CD4-positive, alpha-beta T cell treated with Interleukin-6 for 4 hours (primary cell): ENCODE measurements around the gene MED17.
A peak's percentile ranks its signal among the peaks of the same experiment; 100 is the strongest.
"Not testable (repeated sequence)": the region's sequence is repeated elsewhere in the genome, so short reads cannot be mapped to it uniquely, and the experiment has no call there.

Experiments
- DNase-seq: peaks from one replicate; pipeline ENCODE4 v3.0.0-alpha.2; 2020; ENCODE audit warnings: mixed read lengths

The MED17 gene, protein sequence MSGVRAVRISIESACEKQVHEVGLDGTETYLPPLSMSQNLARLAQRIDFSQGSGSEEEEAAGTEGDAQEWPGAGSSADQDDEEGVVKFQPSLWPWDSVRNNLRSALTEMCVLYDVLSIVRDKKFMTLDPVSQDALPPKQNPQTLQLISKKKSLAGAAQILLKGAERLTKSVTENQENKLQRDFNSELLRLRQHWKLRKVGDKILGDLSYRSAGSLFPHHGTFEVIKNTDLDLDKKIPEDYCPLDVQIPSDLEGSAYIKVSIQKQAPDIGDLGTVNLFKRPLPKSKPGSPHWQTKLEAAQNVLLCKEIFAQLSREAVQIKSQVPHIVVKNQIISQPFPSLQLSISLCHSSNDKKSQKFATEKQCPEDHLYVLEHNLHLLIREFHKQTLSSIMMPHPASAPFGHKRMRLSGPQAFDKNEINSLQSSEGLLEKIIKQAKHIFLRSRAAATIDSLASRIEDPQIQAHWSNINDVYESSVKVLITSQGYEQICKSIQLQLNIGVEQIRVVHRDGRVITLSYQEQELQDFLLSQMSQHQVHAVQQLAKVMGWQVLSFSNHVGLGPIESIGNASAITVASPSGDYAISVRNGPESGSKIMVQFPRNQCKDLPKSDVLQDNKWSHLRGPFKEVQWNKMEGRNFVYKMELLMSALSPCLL

DNA sequence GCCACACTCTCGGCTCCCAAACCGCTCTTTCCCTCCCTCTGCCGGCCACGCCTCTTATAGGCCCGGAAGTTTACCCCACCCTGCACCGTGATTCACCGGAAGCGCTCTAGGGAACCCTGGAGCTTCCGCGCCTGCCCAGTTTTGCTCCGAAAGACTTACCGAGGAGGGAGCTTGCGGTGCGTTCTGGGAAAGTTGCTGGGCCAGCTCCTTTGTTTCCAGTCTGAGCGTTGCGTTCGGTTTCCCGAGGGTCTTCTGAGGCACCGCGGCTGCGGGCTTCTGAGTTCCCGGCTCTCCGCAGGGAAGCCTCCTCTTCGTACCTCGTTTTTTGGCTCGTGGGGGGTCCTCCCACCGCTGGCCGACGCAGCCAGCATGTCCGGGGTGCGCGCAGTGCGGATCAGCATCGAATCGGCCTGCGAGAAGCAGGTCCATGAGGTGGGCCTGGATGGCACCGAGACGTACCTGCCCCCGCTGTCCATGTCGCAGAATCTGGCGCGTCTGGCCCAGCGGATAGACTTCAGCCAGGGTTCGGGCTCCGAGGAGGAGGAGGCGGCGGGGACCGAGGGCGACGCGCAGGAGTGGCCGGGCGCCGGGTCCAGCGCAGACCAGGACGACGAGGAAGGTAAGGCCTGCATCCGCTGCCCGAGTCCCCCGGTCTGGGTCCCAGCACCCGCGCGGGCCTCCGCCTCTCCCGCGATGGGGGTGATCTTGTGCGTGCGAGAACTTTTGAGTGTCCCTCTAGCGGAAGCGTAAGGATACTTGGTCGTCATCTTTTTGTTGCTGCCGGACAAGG, at the start of gene MED17:
Gene MED17, plus strand, starts transcription at position 138 of the 790 bp plus-strand sequence. Its CDS starts 232 bp downstream, at position 370.
- peak; percentile 91 for DNase-seq

GRCh38 chr11:93734427-93735222, 49.5 kb upstream of the MED17 start:
- DNase-seq = no peak

- no peak for DNase-seq
Observed at GRCh38 chr11:93735627-93736026, 48.5 kb upstream of the MED17 start.

- no peak for DNase-seq
Observed at GRCh38 chr11:93736129-93736528, 48.0 kb upstream of the MED17 start.

GRCh38 chr11:93737904-93738612, 46.0 kb upstream of the MED17 start:
- no peak for DNase-seq

GRCh38 chr11:93738647-93739081, 45.4 kb upstream of the MED17 start:
- DNase-seq = no peak

- DNase-seq = peak; percentile 28
Observed at GRCh38 chr11:93740031-93740729, 43.9 kb upstream of the MED17 start.

GRCh38 chr11:93740730-93741093, 43.4 kb upstream of the MED17 start:
- peak; percentile 63 for DNase-seq

GRCh38 chr11:93741094-93741881, 42.8 kb upstream of the MED17 start, which contains the start of the genes C11orf54 and TAF1D:
Gene C11orf54, plus strand, starts transcription at chr11:93741672. Its CDS starts 5,722 bp downstream, at chr11:93747394.
Gene TAF1D, minus strand, starts transcription at chr11:93741495. Its CDS starts 2,191 bp downstream, at chr11:93739304.
- DNase-seq = peak; percentile 97

- no peak for DNase-seq
Observed at GRCh38 chr11:93741882-93742226, 42.2 kb upstream of the MED17 start.

GRCh38 chr11:93743291-93743690, 40.8 kb upstream of the MED17 start:
- DNase-seq = no peak

- no peak for DNase-seq
Observed at GRCh38 chr11:93744669-93745004, 39.4 kb upstream of the MED17 start.

- not testable (repeated sequence) for DNase-seq
Observed at GRCh38 chr11:93745005-93745755, 38.9 kb upstream of the MED17 start.

DNA sequence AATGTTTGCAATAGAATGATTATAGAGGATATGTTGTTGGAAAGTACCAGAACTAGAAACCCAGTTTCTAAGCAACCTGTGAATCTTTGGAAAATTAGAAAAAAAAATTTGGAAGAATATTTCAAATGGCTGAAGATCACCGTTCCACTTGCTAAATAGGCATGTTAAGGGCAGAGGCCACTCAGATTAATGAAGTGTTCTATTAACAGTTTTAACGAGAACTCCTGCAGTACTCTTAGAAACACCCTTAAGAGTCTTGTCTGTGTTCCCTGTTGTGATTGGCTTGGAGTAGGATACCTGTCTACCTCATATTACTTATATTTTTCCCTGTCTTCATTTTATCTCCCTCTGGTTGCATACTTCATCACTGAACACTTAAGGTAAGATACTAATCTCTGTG, 38.0 kb upstream of the MED17 start:
- no peak for DNase-seq

DNA sequence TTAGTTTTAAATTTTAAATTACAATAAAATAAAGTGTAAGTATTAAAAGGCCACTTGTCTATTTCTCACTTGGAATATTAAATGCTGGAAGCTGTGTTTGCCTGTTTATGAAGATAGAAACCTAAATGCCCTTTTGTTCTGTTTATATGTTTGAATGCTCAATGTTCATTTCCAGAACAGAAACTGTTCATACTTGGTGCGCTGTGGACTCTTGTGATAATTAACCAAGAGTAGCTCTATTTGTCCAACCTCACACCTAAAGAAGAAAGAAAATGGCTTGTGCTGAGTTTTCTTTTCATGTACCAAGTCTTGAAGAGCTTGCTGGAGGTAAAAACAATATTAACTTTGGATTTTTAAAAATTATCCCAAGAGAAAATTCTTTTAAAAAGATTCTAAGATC, 37.0 kb upstream of the MED17 start:
- no peak for DNase-seq

- no peak for DNase-seq
Observed at GRCh38 chr11:93751001-93751400, 33.1 kb upstream of the MED17 start.

DNA sequence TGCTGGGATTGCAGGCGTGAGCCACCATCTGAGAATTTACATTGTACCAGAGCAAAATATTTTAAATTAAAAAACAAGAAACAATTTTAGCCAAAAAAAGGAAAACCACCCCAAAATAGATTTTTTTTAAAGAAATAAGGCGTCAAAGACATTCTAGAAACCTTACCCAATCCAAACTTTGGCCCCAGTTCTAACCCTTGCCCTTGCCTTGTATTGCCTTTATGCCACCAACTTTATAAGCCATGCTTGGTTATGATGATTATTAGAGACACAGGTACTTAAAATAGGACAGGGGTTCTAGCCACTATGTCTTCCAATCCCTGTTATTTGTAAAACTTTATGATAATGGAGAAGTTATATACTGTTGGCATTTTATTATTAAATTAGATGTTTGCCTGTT, 30.8 kb upstream of the MED17 start:
- DNase-seq = no peak

DNA sequence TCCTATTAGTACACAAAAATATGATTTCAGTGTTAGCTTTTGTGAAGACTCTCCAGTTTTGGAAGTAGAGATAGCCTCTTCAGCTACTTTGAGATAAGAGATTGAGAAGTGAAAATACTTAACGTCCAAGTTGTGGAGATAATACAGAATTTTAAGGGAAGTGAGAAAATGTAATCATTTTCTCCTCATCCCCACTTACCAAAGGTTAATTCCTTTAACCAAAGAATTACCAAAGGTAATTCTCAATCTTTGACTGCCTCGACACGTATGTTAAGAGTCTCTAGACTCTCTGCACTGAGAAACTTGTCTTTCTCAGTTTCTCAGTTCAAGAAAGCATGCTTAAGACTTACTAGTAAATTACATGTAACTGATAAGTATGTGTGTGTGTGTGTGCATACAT, 27.3 kb upstream of the MED17 start:
- DNase-seq = no peak

DNA sequence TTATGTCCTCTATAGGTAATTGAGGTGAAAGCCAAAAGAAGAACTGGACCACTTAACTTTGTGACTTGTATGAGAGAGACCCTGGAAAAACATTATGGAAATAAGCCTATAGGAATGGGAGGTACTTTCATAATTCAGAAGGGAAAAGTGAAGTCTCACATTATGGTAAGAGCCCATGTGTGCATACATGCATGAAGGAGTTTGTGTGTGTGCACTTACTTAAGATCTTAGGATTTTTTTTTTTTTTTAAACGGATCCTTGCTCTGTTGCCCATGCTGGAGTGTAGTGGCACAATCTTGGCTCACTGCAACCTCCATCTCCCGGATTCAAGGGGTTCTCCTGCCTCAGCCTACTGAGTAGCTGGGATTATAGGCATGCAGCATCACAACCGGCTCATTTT, 26.8 kb upstream of the MED17 start:
- DNase-seq = no peak
